ENCODE results near the gene ZNF264. TPM values are rescaled to one million over a fixed set of nuclear protein-coding genes. Genes with fewer than 3 reads are reported as not detected.
"Not testable (repeated sequence)": the region's sequence is repeated elsewhere in the genome, so short reads cannot be mapped to it uniquely, and the experiment has no call there.

ZNF264 gene
- total RNA-seq, 2 experiments from 2014 or later, result 40.5 to 40.7 TPM

- DNase-seq (no peak), ATAC-seq (ENCODE audit: poor library complexity) (no peak)
- H3K27me3 ChIP-seq (ENCODE audit: control insufficient read depth in 1 of 2, insufficient read depth in 2 of 2, low read length in 2 of 2), result no peaks in the 10 kb centered on the region
- Mint-ChIP-seq H3K36me3 (ENCODE audit: low read depth) (peaks cover 99% of the 10 kb centered on the region), H3K4me3 (no peak overlapping the region), H3K4me1 (ENCODE audit: low read depth) (peaks cover 5% of the 10 kb centered on the region), H3K27me3 (no peaks in the 10 kb centered on the region), H3K9me3 (peaks cover 13% of the 10 kb centered on the region), H3K27ac (no peak overlapping the region)
- intact Hi-C loops (cut with DNase I, micrococcal nuclease), result no loop called here
- H3K9me3 ChIP-seq (ENCODE audit: control insufficient read depth in 1 of 2, insufficient read depth in 1 of 2, low read length in 2 of 2), result peaks cover 18 to 35% of the 10 kb centered on the region in 2 experiments
- H3K36me3 ChIP-seq (ENCODE audit: insufficient read depth, low read length), result peaks cover 87% of the 10 kb centered on the region
- no peak overlapping the region for H3K27ac ChIP-seq (ENCODE audit: low read depth in 1 of 2, low read length in 2 of 2)
- no peak overlapping the region for H3K4me3 ChIP-seq (ENCODE audit: low read length)
- H3K4me1 ChIP-seq (ENCODE audit: insufficient read depth, low read length), result peaks cover 4% of the 10 kb centered on the region
- no peak for TF ChIP-seq CTCF (IDR thresholded peaks at IDR 0.05)
- ChIA-PET POLR2A (no interaction called here), CTCF (no interaction called here)
These were observed 58.0 kb downstream of the ZNF264 start for GRCh38 chr19:57249329-57249728.

- H3K27ac Mint-ChIP-seq; POLR2A ChIA-PET; ATAC-seq (ENCODE audit: poor library complexity); CTCF ChIA-PET; H3K4me1 ChIP-seq (ENCODE audit: insufficient read depth, low read length); H3K27me3 ChIP-seq (ENCODE audit: control insufficient read depth in 1 of 2, insufficient read depth in 2 of 2, low read length in 2 of 2); H3K27me3 Mint-ChIP-seq; DNase-seq; H3K27ac ChIP-seq (ENCODE audit: low read depth in 1 of 2, low read length in 2 of 2); intact Hi-C loops (cut with DNase I, micrococcal nuclease); H3K4me3 ChIP-seq (ENCODE audit: low read length): not testable (repeated sequence)
- Mint-ChIP-seq H3K36me3 (ENCODE audit: low read depth) (peaks cover 93% of the 10 kb centered on the region), H3K4me1 (ENCODE audit: low read depth) (peaks cover 11% of the 10 kb centered on the region), H3K9me3 (peaks cover 26% of the 10 kb centered on the region), H3K4me3 (peak overlapping the region; percentile 34)
- peaks cover 22 to 43% of the 10 kb centered on the region in 2 experiments for H3K9me3 ChIP-seq (ENCODE audit: control insufficient read depth in 1 of 2, insufficient read depth in 1 of 2, low read length in 2 of 2)
- H3K36me3 ChIP-seq (ENCODE audit: insufficient read depth, low read length), result peaks cover 56% of the 10 kb centered on the region
These were observed 62.5 kb downstream of the ZNF264 start for GRCh38 chr19:57253767-57254166.

GRCh38 chr19:57262044-57262443 is 70.7 kb downstream of the ZNF264 start:
- H3K4me1 Mint-ChIP-seq (ENCODE audit: low read depth), result peaks cover 4% of the 10 kb centered on the region
- H3K27ac Mint-ChIP-seq, result no peak overlapping the region
- H3K9me3 ChIP-seq (ENCODE audit: control insufficient read depth in 1 of 2, insufficient read depth in 1 of 2, low read length in 2 of 2), result peaks cover 12 to 22% of the 10 kb centered on the region in 2 experiments
- no peak overlapping the region for H3K4me3 Mint-ChIP-seq
- peaks cover 25% of the 10 kb centered on the region for H3K9me3 Mint-ChIP-seq
- no peaks in the 10 kb centered on the region for H3K27me3 Mint-ChIP-seq
- ATAC-seq (ENCODE audit: poor library complexity), result no peak
- no peak overlapping the region for H3K27ac ChIP-seq (ENCODE audit: low read depth in 1 of 2, low read length in 2 of 2)
- TF ChIP-seq CTCF (IDR thresholded peaks at IDR 0.05), result no peak
- peaks cover 86% of the 10 kb centered on the region for H3K36me3 Mint-ChIP-seq (ENCODE audit: low read depth)
- intact Hi-C loops (cut with DNase I, micrococcal nuclease), result no loop called here
- H3K36me3 ChIP-seq (ENCODE audit: insufficient read depth, low read length), result peaks cover 5% of the 10 kb centered on the region
- ChIA-PET CTCF (no interaction called here), POLR2A (interaction anchor here (0.7 kb wide), 1 partner anchor 973 kb away, joined by 3 read pairs; no protein-coding TSS in a partner anchor)
- H3K27me3 ChIP-seq (ENCODE audit: control insufficient read depth in 1 of 2, insufficient read depth in 2 of 2, low read length in 2 of 2), result no peaks in the 10 kb centered on the region
- no peak overlapping the region for H3K4me3 ChIP-seq (ENCODE audit: low read length)
- no peak for DNase-seq
- H3K4me1 ChIP-seq (ENCODE audit: insufficient read depth, low read length), result no peaks in the 10 kb centered on the region

- peaks cover 84% of the 10 kb centered on the region for H3K36me3 Mint-ChIP-seq (ENCODE audit: low read depth)
- peaks cover 26% of the 10 kb centered on the region for H3K9me3 Mint-ChIP-seq
- Histone ChIP-seq H3K4me1 (ENCODE audit: insufficient read depth, low read length) (no peaks in the 10 kb centered on the region), H3K4me3 (ENCODE audit: low read length) (no peak overlapping the region), H3K27ac (ENCODE audit: low read depth in 1 of 2, low read length in 2 of 2) (no peak overlapping the region), H3K36me3 (ENCODE audit: insufficient read depth, low read length) (peaks cover 5% of the 10 kb centered on the region), H3K9me3 (ENCODE audit: control insufficient read depth in 1 of 2, insufficient read depth in 1 of 2, low read length in 2 of 2) (peaks cover 12 to 15% of the 10 kb centered on the region in 2 experiments), H3K27me3 (ENCODE audit: control insufficient read depth in 1 of 2, insufficient read depth in 2 of 2, low read length in 2 of 2) (no peaks in the 10 kb centered on the region)
- no peaks in the 10 kb centered on the region for H3K27me3 Mint-ChIP-seq
- no peak overlapping the region for H3K27ac Mint-ChIP-seq
- ChIA-PET POLR2A (no interaction called here), CTCF (no interaction called here)
- no peak overlapping the region for H3K4me3 Mint-ChIP-seq
- no peak for ATAC-seq (ENCODE audit: poor library complexity)
- intact Hi-C loops (cut with DNase I, micrococcal nuclease), result no loop called here
- DNase-seq, result no peak
- TF ChIP-seq CTCF (IDR thresholded peaks at IDR 0.05), result no peak
- no peaks in the 10 kb centered on the region for H3K4me1 Mint-ChIP-seq (ENCODE audit: low read depth)
These were observed 72.0 kb downstream of the ZNF264 start for GRCh38 chr19:57263244-57263741.
